ENCODE data around the gene ENTPD6.

DNA sequence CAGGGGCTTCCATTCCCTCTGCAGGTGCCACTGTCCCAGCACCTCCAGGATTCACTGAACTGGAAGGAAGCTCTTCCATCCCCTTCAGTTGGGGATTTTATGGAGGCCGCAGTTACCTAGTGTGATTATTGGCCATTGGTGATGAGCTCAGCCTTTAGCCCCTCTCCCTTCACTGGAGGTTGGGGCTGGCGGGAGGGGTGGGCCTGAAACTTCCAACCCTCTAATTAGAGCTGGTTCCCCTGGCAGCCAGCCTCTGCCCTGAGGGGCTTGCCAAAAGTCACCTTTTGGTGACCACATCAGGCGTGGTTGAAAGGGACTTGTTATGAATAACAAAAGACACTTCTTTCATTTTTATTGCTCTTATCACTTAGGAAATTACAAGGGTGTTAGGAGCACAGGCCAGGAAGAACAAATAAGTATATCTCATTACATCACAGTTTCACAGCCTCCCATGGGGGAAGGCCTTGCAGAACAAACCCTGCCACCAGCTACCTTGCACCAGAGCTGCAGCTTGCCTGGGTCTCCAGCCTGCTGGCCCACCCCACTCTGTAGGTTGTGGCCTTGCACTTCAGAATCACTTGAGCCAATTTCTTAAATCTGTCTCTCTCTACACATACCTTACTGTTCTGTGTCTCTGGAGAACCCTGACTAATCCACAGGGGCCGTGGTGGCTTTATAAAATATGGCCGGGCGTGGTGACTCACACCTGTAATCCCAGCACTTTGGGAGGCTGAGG, 57.3 kb downstream of the ENTPD6 start:
- TF ChIP-seq CTCF (IDR thresholded peaks at IDR 0.05) = no peak
- TF ChIP-seq POLR2AphosphoS5 (IDR thresholded peaks at IDR 0.05) = no peak
